K562 (cell line): ENCODE data around the gene CTCFL. TPM values are rescaled to one million over a fixed set of nuclear protein-coding genes. Genes with fewer than 3 reads are reported as not detected.

Experiments used
- CHAMP1 ChIP-seq: fragments of 450-650 bp; IDR thresholded peaks from 2 replicates; pipeline ENCODE4 v1.6.1; 2016; ENCODE audit warnings: mild to moderate bottlenecking
- DACH1 ChIP-seq: fragments of 450-650 bp; IDR thresholded peaks from 2 replicates; pipeline ENCODE4 v1.6.1; 2018; ENCODE audit not compliant: partially characterized antibody
- ETV6 ChIP-seq, 3 experiments: fragments of 150-350 bp in 1 of 3; sonication (generic) in 1 of 3; formaldehyde crosslinking in 1 of 3; IDR thresholded peaks; 2 replicates each; pipeline versions ENCODE4 v1.6.1 to v1.8.0; 2014 to 2022; ENCODE audit warnings: borderline replicate concordance in 2 of 3, low read depth in 2 of 3, antibody characterized with exemption in 1 of 3, low read length in 1 of 3, mild to moderate bottlenecking in 1 of 3, missing genetic modification reagents in 1 of 3
- GATA2 ChIP-seq: sonication (generic); formaldehyde crosslinking; IDR thresholded peaks from 2 replicates; pipeline ENCODE4 v1.4.0; 2020; ENCODE audit warnings: mild to moderate bottlenecking, missing genetic modification reagents
- HINFP ChIP-seq: fragments of 450-650 bp; conservative IDR thresholded peaks from 2 replicates; pipeline ENCODE4 v1.6.1; 2016; ENCODE audit warnings: missing genetic modification characterization, low read depth, mild to moderate bottlenecking, control low read depth, missing compliant biosample characterization
- MYBL2 ChIP-seq, 2 experiments: fragments of 450-650 bp in 1 of 2; sonication (generic) in 1 of 2; formaldehyde crosslinking in 1 of 2; IDR thresholded peaks; 2 replicates each; pipeline versions ENCODE4 v1.6.1 to v1.8.1; 2017 to 2022; ENCODE audit warnings: borderline replicate concordance in 1 of 2, inconsistent platforms in 1 of 2, low read depth in 1 of 2, mild to moderate bottlenecking in 1 of 2, missing genetic modification reagents in 1 of 2, moderate library complexity in 1 of 2
- RNF219 ChIP-seq: fragments of 250-450 bp; sonication (Bioruptor Pico); IDR thresholded peaks from 2 replicates; pipeline ENCODE4 v1.5.0; 2022; ENCODE audit warnings: mild to moderate bottlenecking
- TAF15 ChIP-seq: fragments of 200-400 bp; formaldehyde crosslinking; IDR thresholded peaks from 2 replicates; pipeline ENCODE4 v1.6.1; 2017; ENCODE audit warnings: mild to moderate bottlenecking, low read depth, low read length, moderate library complexity
- TEAD2 ChIP-seq: fragments of 450-650 bp; IDR thresholded peaks from 2 replicates; pipeline ENCODE4 v1.6.1; 2016; ENCODE audit warnings: missing genetic modification characterization, control low read depth, missing compliant biosample characterization
- YBX1 ChIP-seq: fragments of 450-650 bp; IDR thresholded peaks from 2 replicates; pipeline ENCODE4 v1.7.1; 2016; ENCODE audit warnings: mild to moderate bottlenecking
- polyA plus RNA-seq, 8 experiments: library from polyadenylated mRNA; depleted of rRNA in 4 of 8; stranded (reverse) in 5 of 8; unstranded in 3 of 8; fragments of >200 nt; fragmentation: Nextera tagmentation in 2 of 8; fragmentation: Illumina TruSeq in 1 of 8; extraction: Ambion mirVana in 2 of 8; extraction: Trizol in 1 of 8; gene quantifications; 2 replicates each; pipeline versions ENCODE4 v1.2.1 to v1.2.3, GENCODE V29; 2011 to 2014; ENCODE audit warnings: inconsistent platforms in 1 of 8, missing spikeins in 1 of 8
- total RNA-seq, 7 experiments: library from RNA; depleted of rRNA in 6 of 7; stranded (reverse); fragments of >200 nt in 6 of 7; fragmentation: Illumina TruSeq in 2 of 7; extraction: Trizol in 2 of 7; gene quantifications; 2 replicates each; pipeline versions ENCODE4 v1.2.1 to v1.2.3, GENCODE V29; 2011 to 2021; ENCODE audit warnings: low replicate concordance in 1 of 7
- TF ChIP-seq, protein P1 (sequence below): sonication (generic); formaldehyde crosslinking; IDR thresholded peaks from 2 replicates; pipeline ENCODE4 v1.8.0; 2022; ENCODE audit warnings: mild to moderate bottlenecking, missing genetic modification reagents
- TF ChIP-seq, protein P2 (sequence below), 3 experiments: IDR thresholded peaks in 2 of 3; conservative IDR thresholded peaks in 1 of 3; 2 replicates each; pipeline ENCODE4 v1.5.1; 2011 to 2012; ENCODE audit warnings: low read length in 3 of 3, mild to moderate bottlenecking in 3 of 3, control low read depth in 2 of 3, improper control_type of control experiment in 1 of 3, inconsistent platforms in 1 of 3, low read depth in 1 of 3, mixed read lengths in 1 of 3, moderate library complexity in 1 of 3; ENCODE audit not compliant: insufficient read depth in 2 of 3
- TF ChIP-seq, protein P3 (sequence below), 2 experiments: fragments of 450-650 bp; IDR thresholded peaks; 2 replicates each; pipeline ENCODE4 v1.6.1; 2018; ENCODE audit warnings: mild to moderate bottlenecking in 2 of 2, low read depth in 1 of 2; ENCODE audit not compliant: partially characterized antibody in 2 of 2

The CTCFL gene
- total and polyA plus RNA-seq, 9 of the 15 experiments (the other 6 are each of a cell fraction or from before 2014, with no cell fraction given), result 42.4 to 188 (median 111) TPM

GRCh38 chr20:57573894-57574293 is 49.0 kb upstream of the CTCFL start (continued):
- TF ChIP-seq, protein P1, sequence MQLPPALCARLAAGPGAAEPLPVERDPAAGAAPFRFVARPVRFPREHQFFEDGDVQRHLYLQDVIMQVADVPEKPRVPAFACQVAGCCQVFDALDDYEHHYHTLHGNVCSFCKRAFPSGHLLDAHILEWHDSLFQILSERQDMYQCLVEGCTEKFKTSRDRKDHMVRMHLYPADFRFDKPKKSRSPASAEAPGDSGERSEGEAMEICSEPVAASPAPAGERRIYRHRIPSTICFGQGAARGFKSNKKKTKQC, result no peak
- TF ChIP-seq YBX1 (no peak), TEAD2 (tag) (no peak), MYBL2 (IDR thresholded peaks at IDR 0.05; ENCODE audit: low read depth) (no peak), MYBL2 (CRISPR knock-in tag; IDR thresholded peaks at IDR 0.05; ENCODE audit: borderline replicate concordance) (no peak), GATA2 (CRISPR knock-in tag) (no peak), DACH1 (peak; percentile 75), HINFP (no peak), TAF15 (no peak), ETV6 (IDR thresholded peaks at IDR 0.05; ENCODE audit: borderline replicate concordance in 1 of 2, low read depth in 2 of 2, low read length in 1 of 2) (no peak), ETV6 (CRISPR knock-in tag; IDR thresholded peaks at IDR 0.05; ENCODE audit: borderline replicate concordance) (no peak), RNF219 (CRISPR knock-in tag) (no peak), CHAMP1 (no peak)
- TF ChIP-seq, protein P2, sequence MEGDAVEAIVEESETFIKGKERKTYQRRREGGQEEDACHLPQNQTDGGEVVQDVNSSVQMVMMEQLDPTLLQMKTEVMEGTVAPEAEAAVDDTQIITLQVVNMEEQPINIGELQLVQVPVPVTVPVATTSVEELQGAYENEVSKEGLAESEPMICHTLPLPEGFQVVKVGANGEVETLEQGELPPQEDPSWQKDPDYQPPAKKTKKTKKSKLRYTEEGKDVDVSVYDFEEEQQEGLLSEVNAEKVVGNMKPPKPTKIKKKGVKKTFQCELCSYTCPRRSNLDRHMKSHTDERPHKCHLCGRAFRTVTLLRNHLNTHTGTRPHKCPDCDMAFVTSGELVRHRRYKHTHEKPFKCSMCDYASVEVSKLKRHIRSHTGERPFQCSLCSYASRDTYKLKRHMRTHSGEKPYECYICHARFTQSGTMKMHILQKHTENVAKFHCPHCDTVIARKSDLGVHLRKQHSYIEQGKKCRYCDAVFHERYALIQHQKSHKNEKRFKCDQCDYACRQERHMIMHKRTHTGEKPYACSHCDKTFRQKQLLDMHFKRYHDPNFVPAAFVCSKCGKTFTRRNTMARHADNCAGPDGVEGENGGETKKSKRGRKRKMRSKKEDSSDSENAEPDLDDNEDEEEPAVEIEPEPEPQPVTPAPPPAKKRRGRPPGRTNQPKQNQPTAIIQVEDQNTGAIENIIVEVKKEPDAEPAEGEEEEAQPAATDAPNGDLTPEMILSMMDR (IDR thresholded peaks at IDR 0.05 in 2 of 3, conservative IDR thresholded peaks at IDR 0.05 in 1 of 3; ENCODE audit: insufficient read depth in 2 of 3, low read depth in 1 of 3, low read length in 3 of 3), result peak; percentile 58 to 78 (median 69)
- TF ChIP-seq, protein P3, sequence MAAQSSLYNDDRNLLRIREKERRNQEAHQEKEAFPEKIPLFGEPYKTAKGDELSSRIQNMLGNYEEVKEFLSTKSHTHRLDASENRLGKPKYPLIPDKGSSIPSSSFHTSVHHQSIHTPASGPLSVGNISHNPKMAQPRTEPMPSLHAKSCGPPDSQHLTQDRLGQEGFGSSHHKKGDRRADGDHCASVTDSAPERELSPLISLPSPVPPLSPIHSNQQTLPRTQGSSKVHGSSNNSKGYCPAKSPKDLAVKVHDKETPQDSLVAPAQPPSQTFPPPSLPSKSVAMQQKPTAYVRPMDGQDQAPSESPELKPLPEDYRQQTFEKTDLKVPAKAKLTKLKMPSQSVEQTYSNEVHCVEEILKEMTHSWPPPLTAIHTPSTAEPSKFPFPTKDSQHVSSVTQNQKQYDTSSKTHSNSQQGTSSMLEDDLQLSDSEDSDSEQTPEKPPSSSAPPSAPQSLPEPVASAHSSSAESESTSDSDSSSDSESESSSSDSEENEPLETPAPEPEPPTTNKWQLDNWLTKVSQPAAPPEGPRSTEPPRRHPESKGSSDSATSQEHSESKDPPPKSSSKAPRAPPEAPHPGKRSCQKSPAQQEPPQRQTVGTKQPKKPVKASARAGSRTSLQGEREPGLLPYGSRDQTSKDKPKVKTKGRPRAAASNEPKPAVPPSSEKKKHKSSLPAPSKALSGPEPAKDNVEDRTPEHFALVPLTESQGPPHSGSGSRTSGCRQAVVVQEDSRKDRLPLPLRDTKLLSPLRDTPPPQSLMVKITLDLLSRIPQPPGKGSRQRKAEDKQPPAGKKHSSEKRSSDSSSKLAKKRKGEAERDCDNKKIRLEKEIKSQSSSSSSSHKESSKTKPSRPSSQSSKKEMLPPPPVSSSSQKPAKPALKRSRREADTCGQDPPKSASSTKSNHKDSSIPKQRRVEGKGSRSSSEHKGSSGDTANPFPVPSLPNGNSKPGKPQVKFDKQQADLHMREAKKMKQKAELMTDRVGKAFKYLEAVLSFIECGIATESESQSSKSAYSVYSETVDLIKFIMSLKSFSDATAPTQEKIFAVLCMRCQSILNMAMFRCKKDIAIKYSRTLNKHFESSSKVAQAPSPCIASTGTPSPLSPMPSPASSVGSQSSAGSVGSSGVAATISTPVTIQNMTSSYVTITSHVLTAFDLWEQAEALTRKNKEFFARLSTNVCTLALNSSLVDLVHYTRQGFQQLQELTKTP (IDR thresholded peaks at IDR 0.05; ENCODE audit: low read depth in 1 of 2, partially characterized antibody in 2 of 2), result no peak
